GM12878 (cell line): Measurements from ENCODE around the gene TRPM1. TPM values are rescaled to one million over a fixed set of nuclear protein-coding genes. Genes with fewer than 3 reads are reported as not detected.

Source experiments
- ATAC-seq: fragments of 200-7000 bp; cut with Tn5 transposase; 3 replicates; pipeline ENCODE4 v1.9.1; 2020; ENCODE audit warnings: mild to moderate bottlenecking, moderate library complexity
- BruUV-seq: library from RNA; stranded (reverse); fragments of 400-500 nt; replicated peaks from 2 replicates; lab custom pipeline; 2021; lab: Mats Ljungman, UMichigan
- CTCF ChIA-PET: fragments of 300-600 bp; sonication (Branson Sonifier 250); formaldehyde crosslinking; extraction: SDS; loops from one replicate; lab custom pipeline; 2021; ENCODE audit warnings: inconsistent platforms; lab: Yijun Ruan, JAX
- POLR2A ChIA-PET: fragments of 350-600 bp; formaldehyde crosslinking; extraction: SDS; loops from one replicate; lab custom pipeline; 2021; ENCODE audit warnings: inconsistent platforms; lab: Charles Lee
- RAD21 ChIA-PET: fragments of 300-600 bp; sonication (Branson Sonifier 250); formaldehyde crosslinking; loops from one replicate; lab custom pipeline; 2023; ENCODE audit warnings: antibody characterized with exemption; ENCODE audit not compliant: unreplicated experiment; lab: Charles Lee
- SMC1A ChIA-PET: fragments of 300-600 bp; sonication (Branson Sonifier 250); formaldehyde crosslinking; loops from one replicate; lab custom pipeline; 2023; ENCODE audit not compliant: unreplicated experiment, uncharacterized antibody; lab: Charles Lee
- DNase-seq: peaks from one replicate; pipeline ENCODE4 v3.0.0-alpha.2; 2011; ENCODE audit warnings: low read depth, low spot score
- FAIRE-seq: peaks from 3 replicates; lab custom pipeline; 2011; peaks lifted over from hg19 to GRCh38; lab: Jason Lieb, UNC
- H2AFZ ChIP-seq: 2 replicates; pipeline ENCODE4 v1.6.0; 2011; ENCODE audit warnings: low read depth, low read length, control low read depth; ENCODE audit not compliant: control insufficient read depth
- H3K27ac ChIP-seq: 2 replicates; pipeline ENCODE4 v1.5.1; 2011; ENCODE audit warnings: control low read depth; ENCODE audit not compliant: control insufficient read depth, insufficient read depth
- H3K27me3 ChIP-seq, 2 experiments: replicated peaks in 1 of 2; 2 replicates each; pipeline versions ENCODE4 v1.6.0 to v1.6.1; 2011; ENCODE audit warnings: low read length in 1 of 2; ENCODE audit not compliant: control insufficient read depth in 2 of 2, insufficient read depth in 2 of 2
- H3K36me3 ChIP-seq, 2 experiments: 2 replicates each; pipeline ENCODE4 v1.5.1; 2011; ENCODE audit warnings: low read length in 1 of 2; ENCODE audit not compliant: control insufficient read depth in 2 of 2, insufficient read depth in 2 of 2
- H3K4me1 ChIP-seq: 2 replicates; pipeline ENCODE4 v1.6.1; 2011; ENCODE audit warnings: mild to moderate bottlenecking, low read length, moderate library complexity, mixed read lengths; ENCODE audit not compliant: control insufficient read depth, insufficient read depth
- H3K4me2 ChIP-seq: 2 replicates; pipeline ENCODE4 v1.6.0; 2011; ENCODE audit warnings: control low read depth; ENCODE audit not compliant: control insufficient read depth, insufficient read depth
- H3K4me3 ChIP-seq: fragments of 200-600 bp; sonication (generic); 2 replicates; pipeline ENCODE4 v1.5.1; 2016
- H3K79me2 ChIP-seq: 2 replicates; pipeline ENCODE4 v1.6.0; 2011; ENCODE audit warnings: low read length; ENCODE audit not compliant: control insufficient read depth, insufficient read depth
- H3K9ac ChIP-seq: 2 replicates; pipeline ENCODE4 v1.8.0; 2011; ENCODE audit warnings: low read length, control low read depth, mixed read lengths; ENCODE audit not compliant: control insufficient read depth, insufficient read depth
- H3K9me3 ChIP-seq: replicated peaks from 3 replicates; pipeline ENCODE4 v1.5.1; 2011; ENCODE audit warnings: mild to moderate bottlenecking, low read length; ENCODE audit not compliant: control insufficient read depth, insufficient read depth
- H4K20me1 ChIP-seq: 2 replicates; pipeline ENCODE4 v1.6.0; 2011; ENCODE audit not compliant: control insufficient read depth, insufficient read depth
- CBX3 ChIP-seq: fragments of 200-600 bp; sonication (generic); IDR thresholded peaks from 2 replicates; pipeline ENCODE4 v1.6.1; 2016; ENCODE audit warnings: low read depth, borderline replicate concordance
- CHD1 ChIP-seq: IDR thresholded peaks from 2 replicates; pipeline ENCODE4 v1.6.1; 2012; ENCODE audit warnings: low read depth, low read length, improper control_type of control experiment
- FOXK2 ChIP-seq: fragments of 450-650 bp; IDR thresholded peaks from 2 replicates; pipeline ENCODE4 v1.6.1; 2017; ENCODE audit warnings: mild to moderate bottlenecking, moderate library complexity
- HDGF ChIP-seq: fragments of 450-650 bp; IDR thresholded peaks from 2 replicates; pipeline ENCODE4 v1.6.1; 2016; ENCODE audit warnings: antibody characterized with exemption
- JUNB ChIP-seq: IDR thresholded peaks from 2 replicates; pipeline ENCODE4 v1.6.1; 2016; ENCODE audit warnings: antibody characterized with exemption, mild to moderate bottlenecking
- NBN ChIP-seq: fragments of 450-650 bp; IDR thresholded peaks from 2 replicates; pipeline ENCODE4 v1.6.1; 2016
- PAX5 ChIP-seq: IDR thresholded peaks from 2 replicates; pipeline ENCODE4 v1.6.1; 2011; ENCODE audit warnings: low read depth, low read length, borderline replicate concordance
- RAD21 ChIP-seq: IDR thresholded peaks from 2 replicates; pipeline ENCODE4 v1.6.1; 2011; ENCODE audit warnings: mild to moderate bottlenecking, low read depth, low read length, moderate library complexity; ENCODE audit not compliant: insufficient read depth
- RBBP5 ChIP-seq: fragments of 200-600 bp; sonication (generic); conservative IDR thresholded peaks from 2 replicates; pipeline ENCODE4 v1.6.1; 2016
- REST ChIP-seq: IDR thresholded peaks from 2 replicates; pipeline ENCODE4 v1.6.1; 2012; ENCODE audit warnings: mild to moderate bottlenecking, low read depth, low read length
- YY1 ChIP-seq: IDR thresholded peaks from 2 replicates; pipeline ENCODE4 v1.6.1; 2011; ENCODE audit warnings: low read depth, mild to moderate bottlenecking, low read length
- WGBS: methylation state at CpG from one replicate; pipeline ENCODE4 v1.1.6; 2016; ENCODE audit warnings: low lambda C conversion rate; ENCODE audit not compliant: insufficient replicate concordance, insufficient coverage; ENCODE audit errors: missing lambda C conversion rate; 5-methylcytosine and 5-hydroxymethylcytosine counted together
- in situ Hi-C: fragments of 300-500 bp; cut with MboI; formaldehyde crosslinking; loops from 9 replicates; pipeline ENCODE4 v1.14.3; 2018; ENCODE audit warnings: mixed read lengths
- intact Hi-C: fragments of 100-400 bp; cut with micrococcal nuclease; formaldehyde crosslinking; loops from one replicate; pipeline ENCODE4 v1.14.2; 2022; ENCODE audit not compliant: unreplicated experiment
- polyA plus RNA-seq, 11 experiments: library from polyadenylated mRNA; depleted of rRNA in 4 of 11; unstranded in 6 of 11; stranded (reverse) in 5 of 11; fragments of >200 nt; fragmentation: Nextera tagmentation in 4 of 11; fragmentation: Illumina TruSeq in 1 of 11; extraction: Ambion mirVana in 4 of 11; extraction: Trizol in 1 of 11; gene quantifications; 1 replicate in 1 of 11; 2 replicates in 10 of 11; pipeline versions ENCODE4 v1.2.1 to v1.2.3, GENCODE V29; 2011 to 2016; ENCODE audit warnings: inconsistent platforms in 2 of 11, missing spikeins in 2 of 11, low read depth in 1 of 11
- total RNA-seq, 4 experiments: library from RNA; depleted of rRNA in 3 of 4; stranded (reverse); fragments of >200 nt in 3 of 4; fragmentation: Illumina TruSeq in 1 of 4; extraction: Trizol in 1 of 4; gene quantifications; 2 replicates each; pipeline versions ENCODE4 v1.2.1 to v1.2.3, GENCODE V29; 2013 to 2021

TRPM1 gene
- total and polyA plus RNA-seq, 10 of the 15 experiments (the other 5 are each of a cell fraction or from before 2014, with no cell fraction given): 0.01 to 0.10 (median 0.05) TPM; not detected in 4

GRCh38 chr15:31136016-31136415 is 34.5 kb upstream of the TRPM1 start:
- H4K20me1 ChIP-seq: no peaks in the 10 kb centered on the region
- in situ Hi-C loops: no loop called here
- POLR2A ChIA-PET: no interaction called here
- H3K9me3 ChIP-seq: no peaks in the 10 kb centered on the region
- RAD21 ChIA-PET: no interaction called here
- SMC1A ChIA-PET: no interaction called here
- H3K4me1 ChIP-seq: no peaks in the 10 kb centered on the region
- no peaks in the 10 kb centered on the region for H3K27me3 ChIP-seq
- no peak overlapping the region for H2AFZ ChIP-seq
- CTCF ChIA-PET: interaction anchor here (0.7 kb wide), 1 partner anchor 34 kb away, joined by 3 read pairs; no protein-coding TSS in a partner anchor
- no peak for ATAC-seq
- FAIRE-seq: no peak
- H3K4me3 ChIP-seq: no peak overlapping the region
- no peaks in the 10 kb centered on the region for H3K36me3 ChIP-seq
- H3K27ac ChIP-seq: no peak overlapping the region
- no peak overlapping the region for H3K4me2 ChIP-seq
- H3K9ac ChIP-seq: no peak overlapping the region
- BruUV-seq: no TSS peak
- 70% methylated on average over 9 of the region's 9 CpGs for WGBS
- intact Hi-C loops: no loop called here
- DNase-seq: no peak
- no peaks in the 10 kb centered on the region for H3K79me2 ChIP-seq
- TF ChIP-seq YY1 (no peak), CHD1 (no peak), JUNB (no peak), PAX5 (no peak), FOXK2 (no peak), CBX3 (no peak), REST (no peak), RBBP5 (no peak), NBN (no peak), RAD21 (no peak), HDGF (no peak)
